NCI-H2107 treated with DMSO at 0.1 percent for 48 hours (cell line): Measurements from ENCODE around the gene FOXP2.

Source experiments
- DNase-seq: peaks from one replicate; lab custom pipeline; 2025; ENCODE audit not compliant: unreplicated experiment; lab: John Stamatoyannopoulos, UW

The FOXP2 gene

DNA sequence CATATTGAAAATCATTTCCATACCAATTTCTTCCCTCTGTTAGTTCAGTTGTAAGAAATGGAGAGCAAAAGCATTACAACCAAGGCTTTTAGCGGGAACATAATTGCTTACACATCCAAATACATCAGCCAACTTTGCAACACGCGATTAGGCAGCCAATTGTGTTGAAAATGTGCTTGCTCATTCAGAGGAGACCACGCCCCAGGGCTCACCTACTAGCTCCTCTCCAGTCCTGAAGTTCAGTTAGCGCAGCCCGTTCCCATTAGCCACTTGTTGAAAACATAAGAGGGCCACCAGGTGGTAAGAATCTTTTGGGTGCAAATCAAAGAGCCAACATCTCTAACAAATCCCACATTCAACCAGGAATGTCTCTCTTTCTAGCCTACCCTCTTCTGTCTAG, 294.0 kb downstream of the FOXP2 start:
- DNase-seq: no peak

DNA sequence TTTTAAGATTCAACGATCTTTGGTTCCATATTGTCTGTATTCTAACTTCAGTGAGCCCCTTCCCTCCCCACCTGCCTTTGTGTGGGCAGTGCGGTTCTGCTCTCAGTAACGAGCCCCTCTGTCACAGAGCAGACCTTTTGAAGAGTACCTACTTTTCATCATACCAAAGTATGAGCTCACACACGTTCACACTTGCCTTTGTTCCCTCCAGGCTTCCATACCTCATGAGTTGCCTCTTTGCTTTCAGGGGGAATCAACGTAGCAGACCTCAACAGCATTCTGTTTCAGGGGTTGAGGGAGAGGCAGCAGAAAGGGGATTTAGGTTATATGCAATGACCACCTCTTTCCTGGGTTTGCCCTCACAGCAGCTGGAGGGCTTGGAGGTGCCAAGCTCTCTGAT, 295.9 kb downstream of the FOXP2 start:
- no peak for DNase-seq

DNA sequence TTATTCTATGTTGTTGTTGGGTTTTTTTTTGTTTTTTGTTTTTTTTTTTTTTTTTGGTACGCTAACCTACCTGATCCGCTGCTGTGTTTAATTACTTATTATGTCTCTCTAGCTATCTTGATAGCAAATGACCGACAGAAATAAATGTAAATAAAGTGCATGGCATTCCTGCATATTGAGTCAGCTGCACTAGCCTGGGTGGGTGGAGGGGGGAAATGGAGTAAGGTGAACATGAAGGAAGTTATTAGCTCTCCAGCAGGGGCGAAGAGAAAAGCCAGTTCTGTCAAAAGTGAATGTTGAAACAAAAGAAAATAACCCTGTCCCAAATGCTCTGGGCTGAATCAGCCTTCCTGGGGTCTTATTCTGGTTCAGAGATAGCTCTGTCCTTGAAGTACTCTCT, 296.6 kb downstream of the FOXP2 start:
- no peak for DNase-seq

DNA sequence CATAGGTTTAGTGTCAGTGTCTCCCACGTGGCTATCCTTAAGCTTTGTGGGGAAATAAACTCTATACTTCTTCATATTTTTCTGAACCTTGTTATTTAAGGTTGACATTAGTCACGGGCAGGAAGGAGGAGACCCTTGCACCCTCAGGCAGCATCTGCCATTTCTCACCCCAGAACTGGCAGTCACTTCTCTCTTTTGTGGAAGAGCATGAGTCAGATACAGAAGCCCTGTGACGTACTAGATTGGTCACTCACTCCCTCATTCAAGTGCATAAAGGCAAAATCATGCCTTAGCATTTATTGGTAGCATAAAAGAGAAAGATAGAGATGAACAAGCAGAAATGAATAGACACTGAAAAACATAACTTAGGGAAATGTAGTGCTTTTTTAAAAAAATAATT, 301.3 kb downstream of the FOXP2 start:
- DNase-seq: no peak

DNA sequence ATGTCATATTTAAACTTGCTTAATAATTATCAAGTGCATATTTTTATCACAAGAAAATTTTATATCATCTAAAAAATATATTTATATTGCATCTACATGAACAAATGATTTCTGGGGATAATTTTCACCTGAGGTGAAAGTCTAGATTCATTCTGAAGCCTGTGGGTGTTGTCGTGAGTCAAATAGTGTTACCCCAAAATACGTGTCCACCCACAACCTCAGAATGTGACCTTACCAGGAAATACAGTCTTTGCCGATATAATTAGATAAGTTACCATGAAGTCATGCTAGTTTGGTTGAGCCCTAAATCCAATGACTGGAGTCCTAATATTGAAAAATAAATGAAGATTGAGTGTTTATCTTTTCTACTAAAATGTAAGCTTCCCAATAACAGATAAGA, 304.2 kb downstream of the FOXP2 start:
- DNase-seq: no peak

DNA sequence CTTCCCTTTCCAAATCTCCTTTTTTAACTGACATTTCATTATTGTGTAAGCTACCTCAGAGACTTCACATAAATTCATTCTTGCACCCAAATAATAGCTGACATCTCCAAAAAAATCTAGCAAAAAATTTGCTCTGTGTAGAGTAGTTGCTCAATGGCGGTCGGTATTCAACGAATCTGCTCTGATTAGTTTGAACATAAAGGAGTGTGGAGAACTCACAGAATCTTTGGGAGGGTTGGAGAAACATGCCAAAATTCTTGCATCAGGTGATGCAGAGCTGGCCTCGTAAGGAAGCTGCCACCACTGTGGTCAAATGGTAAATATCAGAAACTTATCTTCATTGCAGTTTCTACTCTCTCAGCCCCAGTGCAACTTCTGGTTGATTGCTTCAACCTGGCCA, 306.1 kb downstream of the FOXP2 start:
- no peak for DNase-seq

DNA sequence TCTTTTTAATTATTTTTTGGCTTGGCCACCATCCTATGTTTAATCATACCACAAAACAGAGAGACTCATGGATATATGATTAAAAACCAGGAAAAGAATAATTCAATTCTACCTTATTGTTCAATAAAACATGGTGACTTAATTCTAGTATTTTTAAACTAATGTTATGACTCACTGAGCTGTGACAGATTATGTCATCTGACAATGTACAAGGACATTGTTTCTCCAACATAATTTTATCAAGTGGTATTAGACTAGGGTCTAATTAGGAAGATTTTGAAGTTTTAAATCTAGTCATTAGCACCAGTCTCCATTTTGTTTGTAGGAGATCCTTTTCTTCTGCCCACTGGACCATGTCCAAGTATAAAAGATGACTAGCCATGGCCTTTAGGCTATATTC, 307.9 kb downstream of the FOXP2 start:
- DNase-seq: no peak

DNA sequence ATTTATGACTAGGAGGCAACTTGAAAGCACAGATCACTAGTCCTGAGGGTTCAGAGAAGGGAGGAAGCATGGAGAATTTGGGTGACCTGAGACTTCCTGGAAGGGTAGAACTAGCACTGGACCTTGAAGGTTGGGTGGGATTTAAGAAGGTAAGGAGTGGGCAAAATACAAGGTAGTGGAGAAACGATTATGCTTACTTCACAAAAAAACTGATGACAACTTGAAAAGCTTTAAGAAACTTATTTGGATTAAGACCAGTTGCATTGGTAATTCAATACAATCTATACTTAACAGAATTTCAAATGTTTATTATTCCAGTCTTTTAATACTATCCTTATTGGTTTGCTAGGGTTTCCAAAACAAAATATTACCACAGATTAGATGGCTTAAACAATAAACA, 308.7 kb downstream of the FOXP2 start:
- DNase-seq: no peak

DNA sequence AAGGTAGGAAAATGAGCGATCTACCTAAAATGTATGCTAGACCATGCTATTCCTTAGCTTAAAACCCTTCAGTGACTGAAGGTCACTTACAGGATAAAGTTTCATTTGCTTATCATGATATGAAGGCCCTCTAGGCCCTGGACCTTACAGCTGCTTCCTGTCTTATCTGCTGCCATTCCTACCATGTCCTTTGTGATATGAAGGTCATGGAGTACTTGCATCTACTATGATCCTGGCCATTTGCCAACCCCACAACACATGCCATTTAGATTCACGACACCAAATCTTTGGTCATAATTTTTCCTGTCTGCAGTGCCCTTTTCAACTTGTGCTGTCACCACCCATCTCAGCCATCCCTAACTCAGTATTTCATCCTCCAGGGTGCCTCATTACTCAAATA, 325.5 kb downstream of the FOXP2 start:
- DNase-seq: no peak

DNA sequence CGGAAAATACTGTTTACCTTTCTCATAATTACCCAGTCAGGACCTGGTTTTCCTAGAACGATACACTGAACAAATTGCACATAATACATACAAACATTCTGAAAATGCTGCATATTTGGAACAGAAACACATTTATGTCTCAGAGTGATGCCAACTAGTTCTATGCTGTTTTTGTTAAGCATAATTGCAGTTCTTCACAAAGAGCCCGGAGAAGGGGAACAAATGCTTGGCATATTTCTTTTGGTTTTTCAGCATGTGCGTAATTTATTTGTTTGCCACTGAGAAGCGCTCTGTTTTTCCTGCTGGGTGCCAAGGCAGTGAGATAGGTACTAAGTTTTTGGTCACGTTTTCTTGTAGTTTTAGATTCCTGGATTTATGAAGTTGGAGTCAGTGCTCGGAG, 326.3 kb downstream of the FOXP2 start:
- DNase-seq: no peak

DNA sequence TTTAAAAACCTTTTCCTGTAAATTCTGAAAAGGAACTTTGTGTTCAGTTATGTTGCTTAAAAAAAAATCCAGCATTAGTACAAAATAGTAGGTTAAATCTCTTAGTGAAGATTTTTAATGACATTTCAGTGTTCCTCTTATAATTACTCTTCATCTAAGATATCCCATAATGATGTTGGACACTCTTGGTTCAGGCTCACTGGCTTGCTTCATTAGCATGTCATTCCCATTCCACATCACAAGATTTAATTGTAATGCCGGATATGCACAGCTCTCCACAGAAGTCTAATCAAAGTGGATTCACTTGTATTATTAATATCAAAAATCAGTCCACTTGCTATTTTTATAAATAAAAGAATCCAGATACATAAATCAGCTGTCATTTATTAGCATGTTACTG, 327.3 kb downstream of the FOXP2 start:
- no peak for DNase-seq
